CD14-positive monocyte (primary cell): Measurements from ENCODE around the gene SNAP29. TPM values are rescaled to one million over a fixed set of nuclear protein-coding genes. Genes with fewer than 3 reads are reported as not detected.

Experiments
- DNase-seq, 3 donors: peaks; one replicate each; pipeline ENCODE4 v3.0.0-alpha.2; 2011 to 2022
- H2AFZ ChIP-seq: 2 replicates; pipeline ENCODE4 v1.6.0; 2012; ENCODE audit warnings: mild to moderate bottlenecking, low read depth, low read length, inconsistent platforms; ENCODE audit not compliant: insufficient read depth, poor library complexity, severe bottlenecking
- H3K27ac ChIP-seq, 2 donors: 1 replicate in 1 of 2; 2 replicates in 1 of 2; pipeline ENCODE4 v1.5.1; 2012 to 2013; ENCODE audit warnings: low read length in 2 of 2, control low read depth in 1 of 2, inconsistent platforms in 1 of 2, low read depth in 1 of 2, mild to moderate bottlenecking in 1 of 2
- H3K27me3 ChIP-seq, 2 donors: one replicate each; pipeline versions ENCODE4 v1.6.0 to v1.6.1; 2011 to 2013; ENCODE audit warnings: low read length in 2 of 2; ENCODE audit not compliant: control insufficient read depth in 2 of 2, insufficient read depth in 2 of 2
- H3K36me3 ChIP-seq, 2 donors: replicated peaks in 1 of 2; 1 replicate in 1 of 2; 2 replicates in 1 of 2; pipeline versions ENCODE4 v1.5.1 to v1.6.1; 2012 to 2013; ENCODE audit warnings: low read length in 2 of 2, control low read depth in 1 of 2, inconsistent platforms in 1 of 2, mild to moderate bottlenecking in 1 of 2; ENCODE audit not compliant: insufficient read depth in 2 of 2, control insufficient read depth in 1 of 2
- H3K4me1 ChIP-seq, 2 donors: 1 replicate in 1 of 2; 2 replicates in 1 of 2; pipeline versions ENCODE4 v1.5.1 to v1.6.1; 2012 to 2013; ENCODE audit warnings: low read length in 2 of 2, control low read depth in 1 of 2, inconsistent platforms in 1 of 2, mild to moderate bottlenecking in 1 of 2, moderate library complexity in 1 of 2; ENCODE audit not compliant: insufficient read depth in 2 of 2, control insufficient read depth in 1 of 2
- H3K4me2 ChIP-seq: replicated peaks from 2 replicates; pipeline ENCODE3; 2012; ENCODE audit warnings: low read length, moderate library complexity, mild to moderate bottlenecking; ENCODE audit not compliant: poor library complexity, severe bottlenecking; ENCODE audit errors: extremely low read depth
- H3K4me3 ChIP-seq, 3 experiments: fragments of 200-600 bp in 1 of 3; sonication (generic) in 1 of 3; replicated peaks in 1 of 3; 1 replicate in 2 of 3; 2 replicates in 1 of 3; pipeline ENCODE4 v1.5.1; 2011 to 2013; ENCODE audit warnings: low read length in 3 of 3, mild to moderate bottlenecking in 3 of 3, control low read depth in 2 of 3, low read depth in 2 of 3, inconsistent platforms in 1 of 3, moderate library complexity in 1 of 3
- H3K79me2 ChIP-seq: 2 replicates; pipeline ENCODE4 v1.6.0; 2012; ENCODE audit warnings: mild to moderate bottlenecking, control low read depth, inconsistent platforms, low read length, moderate library complexity; ENCODE audit not compliant: insufficient read depth
- H3K9ac ChIP-seq: 2 replicates; pipeline ENCODE4 v1.6.0; 2017; ENCODE audit warnings: low read length, mild to moderate bottlenecking; ENCODE audit not compliant: insufficient read depth, poor library complexity, severe bottlenecking
- H3K9me3 ChIP-seq, 2 donors: replicated peaks in 1 of 2; 1 replicate in 1 of 2; 2 replicates in 1 of 2; pipeline versions ENCODE4 v1.5.1 to v1.6.1; 2012 to 2013; ENCODE audit warnings: low read length in 2 of 2, control low read depth in 1 of 2; ENCODE audit not compliant: control insufficient read depth in 1 of 2, insufficient read depth in 1 of 2
- H4K20me1 ChIP-seq: 2 replicates; pipeline ENCODE4 v1.6.0; 2012; ENCODE audit warnings: mild to moderate bottlenecking, low read length, control low read depth, moderate library complexity; ENCODE audit not compliant: insufficient read depth
- H3K27ac Mint-ChIP-seq, 7 donors: one replicate each; pipeline ENCODE4 v1.8.0; 2020; ENCODE audit warnings: mild to moderate bottlenecking in 7 of 7, mixed read lengths in 7 of 7, moderate library complexity in 6 of 7, inconsistent platforms in 2 of 7
- H3K27me3 Mint-ChIP-seq, 3 donors: one replicate each; pipeline ENCODE4 v1.8.0; 2021 to 2022; ENCODE audit warnings: low read depth in 3 of 3, mild to moderate bottlenecking in 3 of 3, mixed read lengths in 3 of 3, moderate library complexity in 3 of 3, inconsistent platforms in 1 of 3
- H3K36me3 Mint-ChIP-seq, 2 donors: one replicate each; pipeline ENCODE4 v1.8.0; 2020; ENCODE audit warnings: mixed read lengths in 2 of 2, inconsistent platforms in 1 of 2, mild to moderate bottlenecking in 1 of 2
- H3K4me1 Mint-ChIP-seq: one replicate; pipeline ENCODE4 v1.8.0; 2020; ENCODE audit warnings: mild to moderate bottlenecking, mixed read lengths
- H3K4me3 Mint-ChIP-seq, 2 donors: one replicate each; pipeline ENCODE4 v1.8.0; 2020; ENCODE audit warnings: mild to moderate bottlenecking in 2 of 2, mixed read lengths in 2 of 2, moderate library complexity in 1 of 2
- H3K9me3 Mint-ChIP-seq, 7 donors: one replicate each; pipeline ENCODE4 v1.8.0; 2020 to 2022; ENCODE audit warnings: mixed read lengths in 7 of 7, mild to moderate bottlenecking in 6 of 7, moderate library complexity in 6 of 7, inconsistent platforms in 2 of 7
- WGBS: methylation state at CpG from one replicate; pipeline ENCODE4 v1.1.5; 2013; ENCODE audit warnings: missing lambda C conversion rate; ENCODE audit not compliant: insufficient coverage; 5-methylcytosine and 5-hydroxymethylcytosine counted together
- intact Hi-C, 2 donors: fragments of 100-400 bp; cut with micrococcal nuclease; formaldehyde crosslinking; loops; one replicate each; pipeline versions ENCODE4 v1.15.0 to v1.15.1; 2023
- polyA plus RNA-seq, 3 donors: library from polyadenylated mRNA; depleted of rRNA in 1 of 3; unstranded in 2 of 3; stranded (reverse) in 1 of 3; fragments of 300-500 nt in 2 of 3; fragments of >200 nt in 1 of 3; fragmentation: Illumina TruSeq in 2 of 3; gene quantifications; 1 replicate in 2 of 3; 2 replicates in 1 of 3; pipeline ENCODE4 v1.2.3, GENCODE V29; 2012 to 2021
- TF ChIP-seq, protein P1 (sequence below): fragments of 200-600 bp; IDR thresholded peaks from one replicate; pipeline ENCODE4 v1.8.0; 2022; ENCODE audit warnings: antibody characterized with exemption, mild to moderate bottlenecking

SNAP29 gene
- polyA plus RNA-seq, 3 donors: 22.3 to 32.8 (median 28.9) TPM

GRCh38 chr22:20927940-20928572 lies 69.2 kb downstream of the SNAP29 start:
- H3K4me2 ChIP-seq: no peak overlapping the region
- H3K4me3 ChIP-seq: no peak overlapping the region
- peaks cover 0 to 10% of the 10 kb centered on the region in 2 donors for H3K36me3 ChIP-seq
- Mint-ChIP-seq H3K36me3 (peaks cover 5 to 10% of the 10 kb centered on the region in 2 donors), H3K27me3 (peaks cover 0 to 1% (median 0%) of the 10 kb centered on the region in 3 donors), H3K9me3 (no peaks in the 10 kb centered on the region), H3K4me3 (no peak overlapping the region), H3K27ac (peak overlapping the region in 5 of 7 donors; percentile 20 to 54 (median 43)), H3K4me1 (peaks cover 52% of the 10 kb centered on the region)
- H2AFZ ChIP-seq: no peak overlapping the region
- TF ChIP-seq, protein P1, sequence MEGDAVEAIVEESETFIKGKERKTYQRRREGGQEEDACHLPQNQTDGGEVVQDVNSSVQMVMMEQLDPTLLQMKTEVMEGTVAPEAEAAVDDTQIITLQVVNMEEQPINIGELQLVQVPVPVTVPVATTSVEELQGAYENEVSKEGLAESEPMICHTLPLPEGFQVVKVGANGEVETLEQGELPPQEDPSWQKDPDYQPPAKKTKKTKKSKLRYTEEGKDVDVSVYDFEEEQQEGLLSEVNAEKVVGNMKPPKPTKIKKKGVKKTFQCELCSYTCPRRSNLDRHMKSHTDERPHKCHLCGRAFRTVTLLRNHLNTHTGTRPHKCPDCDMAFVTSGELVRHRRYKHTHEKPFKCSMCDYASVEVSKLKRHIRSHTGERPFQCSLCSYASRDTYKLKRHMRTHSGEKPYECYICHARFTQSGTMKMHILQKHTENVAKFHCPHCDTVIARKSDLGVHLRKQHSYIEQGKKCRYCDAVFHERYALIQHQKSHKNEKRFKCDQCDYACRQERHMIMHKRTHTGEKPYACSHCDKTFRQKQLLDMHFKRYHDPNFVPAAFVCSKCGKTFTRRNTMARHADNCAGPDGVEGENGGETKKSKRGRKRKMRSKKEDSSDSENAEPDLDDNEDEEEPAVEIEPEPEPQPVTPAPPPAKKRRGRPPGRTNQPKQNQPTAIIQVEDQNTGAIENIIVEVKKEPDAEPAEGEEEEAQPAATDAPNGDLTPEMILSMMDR: no peak
- no peaks in the 10 kb centered on the region for H3K27me3 ChIP-seq
- H3K9ac ChIP-seq: peak overlapping the region; percentile 8
- no peak for DNase-seq
- H3K79me2 ChIP-seq: peaks cover 98% of the 10 kb centered on the region
- intact Hi-C loops: no loop called here
- 100% methylated on average over 1 of the region's 4 CpGs for WGBS
- H3K4me1 ChIP-seq: peaks cover 19 to 23% of the 10 kb centered on the region in 2 donors
- peaks cover 100% of the 10 kb centered on the region for H4K20me1 ChIP-seq
- H3K27ac ChIP-seq: peak overlapping the region in 1 of 2 donors; percentile 11
- H3K9me3 ChIP-seq: no peaks in the 10 kb centered on the region

- Mint-ChIP-seq H3K27ac (peak overlapping the region in 4 of 7 donors; percentile 15 to 49 (median 32)), H3K9me3 (no peaks in the 10 kb centered on the region), H3K36me3 (peaks cover 5 to 14% of the 10 kb centered on the region in 2 donors), H3K4me1 (peaks cover 52% of the 10 kb centered on the region), H3K4me3 (no peak overlapping the region), H3K27me3 (peaks cover 0 to 1% (median 0%) of the 10 kb centered on the region in 3 donors)
- Histone ChIP-seq H3K9ac (no peak overlapping the region), H3K9me3 (no peaks in the 10 kb centered on the region), H3K79me2 (peaks cover 98% of the 10 kb centered on the region), H3K4me2 (no peak overlapping the region), H3K4me3 (no peak overlapping the region), H3K4me1 (peaks cover 19 to 23% of the 10 kb centered on the region in 2 donors), H3K27me3 (no peaks in the 10 kb centered on the region), H3K27ac (peak overlapping the region in 1 of 2 donors; percentile 11), H2AFZ (no peak overlapping the region), H4K20me1 (peaks cover 100% of the 10 kb centered on the region), H3K36me3 (peaks cover 0 to 14% of the 10 kb centered on the region in 2 donors)
- WGBS: 100% methylated on average over 2 of the region's 4 CpGs
- TF ChIP-seq, protein P1: no peak
- intact Hi-C loops: no loop called here
- DNase-seq: no peak
Measured at GRCh38 chr22:20928573-20928967, 69.8 kb downstream of the SNAP29 start.
